Measurements from ENCODE around the gene MCMBP.
"Not testable (repeated sequence)": the region's sequence is repeated elsewhere in the genome, so short reads cannot be mapped to it uniquely, and the experiment has no call there.

GRCh38 chr10:119869398-119869797 lies 3.2 kb downstream of the MCMBP start:
- TF ChIP-seq CTCF, POLR2A (IDR thresholded peaks at IDR 0.05): not testable (repeated sequence)

Measured in testis (tissue), 2 donors.